GM19395 (cell line): ENCODE results near the gene SCGB3A2.

Experiments used
- ATAC-seq: cut with Tn5 transposase; IDR thresholded peaks from one replicate; pipeline ENCODE4 v1.9.1; 2021; ENCODE audit warnings: mild to moderate bottlenecking, moderate library complexity; ENCODE audit not compliant: unreplicated experiment

Gene SCGB3A2, protein sequence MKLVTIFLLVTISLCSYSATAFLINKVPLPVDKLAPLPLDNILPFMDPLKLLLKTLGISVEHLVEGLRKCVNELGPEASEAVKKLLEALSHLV

DNA sequence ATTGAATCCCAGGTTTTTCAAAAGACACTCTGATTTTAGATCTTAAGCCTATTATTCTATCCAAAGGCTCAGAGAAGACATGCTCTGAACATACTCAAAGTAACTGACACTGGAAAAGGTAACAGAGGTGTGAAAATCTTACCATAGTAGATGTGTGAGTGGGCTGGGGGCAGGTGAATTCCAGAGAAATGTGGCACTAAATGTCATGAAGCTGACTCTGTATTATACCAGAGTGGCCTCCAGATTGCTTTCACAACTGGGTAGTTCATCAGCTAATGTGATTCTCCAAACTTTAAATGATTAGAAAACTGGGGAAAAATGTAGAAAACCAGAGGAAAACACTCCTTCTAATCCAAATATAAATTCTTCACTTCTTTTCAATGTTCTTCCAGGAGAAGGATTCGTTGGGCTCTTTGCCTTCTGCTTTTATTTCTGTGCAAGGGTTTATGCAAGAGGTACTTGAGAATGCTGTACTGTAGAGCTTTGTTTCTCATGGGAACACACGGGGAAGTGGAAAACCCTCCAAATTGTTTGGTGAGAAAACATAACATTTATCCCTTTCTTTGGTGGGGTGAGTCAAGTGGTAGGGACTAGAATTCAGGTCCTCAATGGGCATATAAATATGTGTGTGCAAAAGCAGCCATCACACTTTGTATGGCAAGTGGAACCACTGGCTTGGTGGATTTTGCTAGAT is at the start of gene SCGB3A2:
TSS of gene SCGB3A2 (plus strand) at position 646 of the 694 bp plus-strand sequence. CDS start 93 bp downstream, outside the sequence.
- ATAC-seq = no peak

- ATAC-seq = no peak
Measured at GRCh38 chr5:147830035-147830434, 48.5 kb upstream of the SCGB3A2 start.

DNA sequence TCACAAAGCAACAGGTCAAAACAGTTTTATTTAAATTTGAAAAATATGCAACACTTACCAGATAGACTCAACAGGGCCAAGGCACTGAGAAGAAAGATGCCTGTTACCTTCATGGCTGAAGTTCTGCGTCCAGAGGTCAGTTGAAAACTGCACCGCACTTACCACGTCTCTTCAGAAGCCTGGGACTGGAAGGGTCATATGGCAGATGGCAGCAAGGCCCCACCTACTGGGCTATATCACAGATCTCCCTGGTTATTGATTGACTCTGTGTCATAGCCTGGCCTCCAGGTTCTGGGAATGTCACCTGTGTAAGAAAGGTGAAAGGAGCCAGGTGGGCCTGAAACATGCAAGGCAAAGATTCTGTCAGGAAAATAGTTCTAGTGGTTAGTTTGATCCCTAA is 47.0 kb upstream of the SCGB3A2 start, which contains the start of gene SPINK1:
TSS of gene SPINK1 (minus strand) at position 207 of the 400 bp plus-strand sequence. CDS start at position 113, 94 bp downstream.
- ATAC-seq = no peak

- ATAC-seq = no peak
Measured at GRCh38 chr5:147832541-147832940, 46.0 kb upstream of the SCGB3A2 start.

DNA sequence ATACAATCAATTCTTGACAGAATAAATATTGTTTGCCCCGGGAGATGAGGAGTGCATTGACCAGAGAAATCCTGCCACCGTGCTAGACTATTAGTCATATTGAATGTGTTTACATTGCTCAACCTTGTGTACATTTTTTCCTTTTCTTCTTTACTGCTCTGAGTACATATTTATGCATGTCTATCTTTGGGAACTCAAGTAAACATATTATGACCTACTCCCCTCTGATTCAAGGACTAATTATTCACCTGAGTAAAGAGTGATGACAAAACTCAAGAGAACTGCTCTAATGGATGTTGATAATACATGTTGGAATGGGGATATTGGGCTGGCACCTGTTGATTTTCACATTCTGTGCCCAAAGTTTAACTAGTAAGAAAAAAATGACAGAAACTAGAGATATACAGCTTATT is 43.1 kb upstream of the SCGB3A2 start:
- no peak for ATAC-seq

GRCh38 chr5:147836439-147836838 is 42.1 kb upstream of the SCGB3A2 start:
- ATAC-seq = no peak

GRCh38 chr5:147842869-147843268 is 35.6 kb upstream of the SCGB3A2 start:
- no peak for ATAC-seq

DNA sequence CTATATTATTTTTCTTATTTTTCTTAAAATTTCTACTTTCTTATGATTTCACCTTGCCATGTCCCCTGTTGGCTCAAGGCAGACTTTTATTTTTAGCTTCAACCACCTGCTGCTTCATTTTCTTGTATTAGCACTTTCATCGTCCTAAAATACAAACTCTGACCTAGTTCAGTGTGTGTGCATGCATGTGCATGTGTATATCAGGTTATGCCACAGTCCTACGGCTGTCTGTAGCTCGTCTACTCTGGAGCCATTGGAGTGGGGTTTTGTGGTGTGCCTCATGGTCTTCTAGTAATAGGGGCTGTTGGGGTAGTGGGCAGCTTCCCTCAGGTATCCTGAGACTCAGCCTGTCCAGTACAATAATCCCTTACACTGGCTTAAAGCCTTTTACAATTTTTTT is 33.7 kb upstream of the SCGB3A2 start:
- no peak for ATAC-seq

- no peak for ATAC-seq
Measured at GRCh38 chr5:147845618-147846017, 32.9 kb upstream of the SCGB3A2 start.

DNA sequence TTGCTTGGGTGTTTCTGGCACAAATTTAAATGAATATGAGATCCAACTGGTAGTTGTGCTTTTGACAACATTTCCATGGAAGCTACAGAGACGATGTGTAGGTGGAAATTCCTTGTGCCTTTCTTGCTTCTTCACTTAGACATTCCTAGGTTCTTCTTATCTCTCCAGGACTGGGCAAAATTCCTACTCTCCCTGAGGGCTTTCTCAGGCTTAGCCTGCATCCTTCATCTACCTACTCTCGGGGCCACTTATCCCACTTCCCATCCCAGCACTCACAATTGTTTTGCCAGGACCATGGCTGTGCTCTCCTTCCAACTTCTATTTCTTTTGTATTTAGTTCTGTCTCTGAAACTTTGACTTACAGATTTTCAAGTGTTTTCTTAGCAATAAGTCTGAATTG is 29.3 kb upstream of the SCGB3A2 start:
- no peak for ATAC-seq

GRCh38 chr5:147851578-147851977 is 26.9 kb upstream of the SCGB3A2 start:
- ATAC-seq = no peak

GRCh38 chr5:147852365-147852764 is 26.1 kb upstream of the SCGB3A2 start:
- ATAC-seq = no peak

DNA sequence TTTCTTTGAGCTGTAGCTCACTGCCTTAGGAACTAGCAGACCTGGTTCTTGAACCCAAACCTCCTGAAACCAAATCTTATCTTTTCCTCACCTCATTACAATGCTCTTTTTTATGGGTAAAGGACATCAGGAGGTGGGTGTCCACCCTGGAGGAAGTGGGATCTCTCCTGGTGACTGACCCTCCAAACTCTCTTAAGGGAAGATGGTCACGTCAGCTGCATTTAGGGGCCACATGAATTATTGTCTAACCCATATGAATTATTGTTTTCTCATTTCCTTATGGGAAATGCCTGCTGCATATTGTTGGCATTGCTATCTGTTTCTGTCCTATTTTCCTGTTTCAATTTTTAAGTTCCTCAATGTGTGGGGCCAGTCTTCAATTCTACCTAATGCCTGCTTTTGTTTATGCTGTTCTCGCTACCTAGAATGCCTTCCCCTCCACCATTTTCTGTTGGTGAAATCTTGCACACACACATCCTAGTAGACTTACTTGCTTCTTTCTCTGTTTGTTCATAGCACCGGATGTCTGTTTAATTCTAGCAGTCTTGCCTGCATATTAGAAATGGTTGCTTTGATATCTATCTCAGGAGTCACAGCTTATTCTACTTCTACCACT is 25.0 kb upstream of the SCGB3A2 start:
- no peak for ATAC-seq

DNA sequence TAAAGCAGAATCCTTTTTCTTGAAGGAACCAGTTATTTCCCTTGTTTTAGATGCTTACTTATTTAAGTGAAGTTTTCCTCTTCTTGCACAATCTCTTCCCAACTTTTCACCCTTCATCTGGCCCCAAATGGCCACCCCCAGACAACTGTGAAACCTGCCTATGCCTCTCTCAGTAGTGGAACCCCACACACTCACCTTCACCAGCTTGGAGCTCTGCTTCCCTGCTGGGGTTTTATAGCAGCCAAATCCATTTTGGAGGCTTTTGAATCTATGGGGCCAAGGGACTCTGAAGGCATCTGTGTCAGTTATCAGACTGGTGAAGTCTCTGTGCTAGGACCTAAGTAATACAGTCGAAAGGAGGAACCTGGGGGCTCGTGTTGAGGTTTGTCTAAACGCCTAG is 24.2 kb upstream of the SCGB3A2 start:
- no peak for ATAC-seq

DNA sequence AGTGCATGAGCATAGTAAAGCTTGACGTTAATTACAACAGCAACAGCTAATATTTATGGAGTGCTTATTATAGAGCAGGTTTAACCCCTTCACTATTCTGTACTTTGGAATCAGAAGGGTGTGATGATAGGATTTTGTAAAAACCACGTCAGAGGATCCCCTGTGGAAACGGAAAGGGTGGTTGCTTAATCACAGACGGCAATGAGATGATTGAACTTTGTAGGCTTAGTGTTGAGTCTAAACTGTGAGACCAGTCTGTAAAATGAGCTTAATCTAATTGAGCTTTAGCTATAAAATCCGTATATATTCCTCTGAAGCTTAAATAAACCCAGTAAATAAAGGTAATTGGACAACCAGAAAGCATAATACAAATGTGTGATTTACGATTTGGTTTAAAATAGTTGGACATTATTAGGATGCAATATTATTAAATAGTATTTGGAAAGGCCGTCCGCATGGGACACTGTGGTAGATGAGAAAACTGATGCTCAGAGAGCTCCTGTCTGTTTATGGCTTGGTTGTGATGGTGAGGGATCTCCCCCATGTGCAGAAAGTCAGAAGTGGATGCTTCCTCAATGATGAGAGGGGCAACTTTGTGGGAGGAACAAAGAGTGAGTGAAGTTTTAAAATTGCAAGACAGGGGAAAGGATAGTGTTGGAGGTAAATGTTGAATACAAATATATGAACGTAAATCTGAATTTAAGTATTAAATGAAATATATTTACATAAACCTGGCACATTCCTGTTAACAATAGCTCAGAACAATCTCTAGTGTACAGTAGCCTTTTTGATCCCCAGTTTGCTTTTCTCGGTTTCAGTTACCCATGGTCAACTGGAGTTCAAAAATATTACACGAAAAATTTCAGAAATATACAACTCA is 23.4 kb upstream of the SCGB3A2 start:
- no peak for ATAC-seq

GRCh38 chr5:147855774-147856069 is 22.8 kb upstream of the SCGB3A2 start:
- ATAC-seq = no peak

DNA sequence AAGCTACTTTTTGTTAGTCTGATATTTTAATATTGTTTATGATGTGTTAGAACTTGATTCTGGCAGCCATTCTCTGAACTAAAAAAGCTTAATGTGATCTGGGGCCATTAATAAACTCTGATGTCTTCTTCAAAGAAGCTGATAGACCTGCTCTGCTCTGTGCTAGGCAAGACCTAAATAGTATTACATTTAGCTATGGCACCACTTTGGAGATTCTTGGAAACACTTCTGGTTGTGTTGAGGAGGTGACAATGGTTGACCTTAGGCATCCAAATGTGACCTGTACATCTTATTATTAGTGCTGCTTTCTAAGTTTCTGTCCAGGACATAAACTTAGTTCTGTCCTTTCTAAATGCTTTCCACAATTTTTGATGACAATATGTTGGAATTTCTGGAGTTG is 21.7 kb upstream of the SCGB3A2 start:
- no peak for ATAC-seq

DNA sequence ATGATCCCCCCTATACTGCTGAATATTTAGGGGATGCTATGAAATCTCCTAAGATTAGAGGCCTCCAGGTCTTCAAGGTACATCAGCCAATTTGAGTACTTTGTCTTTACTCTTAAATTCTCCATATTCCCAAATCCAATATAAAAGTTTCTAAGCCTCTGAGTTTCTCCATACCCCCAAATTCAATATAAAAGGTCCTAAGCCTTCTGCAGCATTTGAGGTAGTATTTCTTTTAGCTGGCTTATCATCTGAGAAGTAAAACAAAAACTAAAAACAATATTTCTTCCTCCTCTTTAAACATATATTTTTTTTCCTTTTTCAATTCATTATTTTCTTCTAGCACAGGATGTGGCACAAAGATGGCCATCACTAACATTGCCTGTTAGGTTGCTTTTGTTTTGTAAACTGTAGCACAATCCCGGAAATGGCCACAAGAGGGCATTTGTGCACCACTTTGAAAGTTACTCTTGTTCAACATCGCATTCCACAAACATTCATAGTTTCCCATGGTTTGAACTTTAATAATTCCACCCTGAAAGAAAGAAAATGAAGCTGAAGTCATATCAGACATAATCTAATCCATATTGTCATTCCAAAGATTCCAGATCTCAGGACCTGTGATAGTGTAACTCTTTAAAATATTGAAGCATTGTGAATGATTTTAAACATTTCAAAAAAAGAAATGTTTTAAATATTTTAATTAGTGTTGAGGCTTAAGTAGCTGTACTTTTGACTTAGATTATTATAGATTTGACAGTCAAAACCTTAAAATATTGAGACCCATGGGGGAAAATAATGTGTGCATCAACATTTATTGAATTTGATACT is 21.0 kb upstream of the SCGB3A2 start:
- peak; percentile 90 for ATAC-seq

GRCh38 chr5:147858565-147858964 is 19.9 kb upstream of the SCGB3A2 start:
- no peak for ATAC-seq

- no peak for ATAC-seq
Measured at GRCh38 chr5:147859962-147860640, 18.4 kb upstream of the SCGB3A2 start.
